Spleen (tissue), 11 donors: ENCODE results near the gene WDR35. TPM values are rescaled to one million over a fixed set of nuclear protein-coding genes. Genes with fewer than 3 reads are reported as not detected.

Source experiments
- DNase-seq: peaks from one replicate; pipeline ENCODE4 v3.0.0-alpha.2; 2020
- H3K27ac ChIP-seq, 8 donors: fragments of 200-600 bp; sonication (generic) in 7 of 8; 1 replicate in 4 of 8; 2 replicates in 4 of 8; pipeline versions ENCODE4 v1.5.0 to v1.8.0; 2016 to 2021; ENCODE audit warnings: inconsistent platforms in 4 of 8, mild to moderate bottlenecking in 4 of 8, moderate library complexity in 1 of 8
- H3K27me3 ChIP-seq, 7 donors: fragments of 200-600 bp; sonication (generic) in 6 of 7; replicated peaks in 1 of 7; 1 replicate in 4 of 7; 2 replicates in 3 of 7; pipeline versions ENCODE4 v1.5.0 to v1.8.0; 2016 to 2021; ENCODE audit warnings: inconsistent platforms in 3 of 7, mild to moderate bottlenecking in 1 of 7
- H3K36me3 ChIP-seq, 6 donors: fragments of 200-600 bp; sonication (generic) in 5 of 6; 1 replicate in 4 of 6; 2 replicates in 2 of 6; pipeline versions ENCODE4 v1.5.0 to v1.8.0; 2016 to 2021; ENCODE audit warnings: inconsistent platforms in 2 of 6
- H3K4me1 ChIP-seq, 6 donors: fragments of 200-600 bp; sonication (generic) in 5 of 6; 1 replicate in 3 of 6; 2 replicates in 3 of 6; pipeline versions ENCODE4 v1.5.0 to v1.8.0; 2016 to 2021; ENCODE audit warnings: inconsistent platforms in 3 of 6
- H3K4me3 ChIP-seq, 8 donors: fragments of 200-600 bp; sonication (generic) in 7 of 8; 1 replicate in 4 of 8; 2 replicates in 4 of 8; pipeline versions ENCODE4 v1.5.0 to v1.8.0; 2016 to 2021; ENCODE audit warnings: inconsistent platforms in 4 of 8, mild to moderate bottlenecking in 4 of 8, moderate library complexity in 2 of 8
- H3K9me3 ChIP-seq, 8 donors: fragments of 200-600 bp; sonication (generic) in 7 of 8; 1 replicate in 4 of 8; 2 replicates in 4 of 8; pipeline versions ENCODE4 v1.5.0 to v1.8.0; 2016 to 2021; ENCODE audit warnings: inconsistent platforms in 4 of 8
- POLR2A ChIP-seq, 3 donors: fragments of 450-650 bp; IDR thresholded peaks; one replicate each; pipeline ENCODE4 v1.5.1; 2017; ENCODE audit warnings: antibody characterized with exemption in 3 of 3, mild to moderate bottlenecking in 1 of 3
- POLR2AphosphoS5 ChIP-seq, 3 donors: sonication (generic); formaldehyde crosslinking; IDR thresholded peaks; one replicate each; pipeline ENCODE4 v1.5.1; 2017; ENCODE audit warnings: antibody characterized with exemption in 3 of 3
- WGBS, 5 donors: extraction: QIAGEN DNeasy Blood & Tissue Kit in 3 of 5; methylation state at CpG; one replicate each; pipeline versions ENCODE4 v1.1.5 to v1.1.7; 2013 to 2018; 5-methylcytosine and 5-hydroxymethylcytosine counted together
- intact Hi-C: fragments of 100-400 bp; cut with DNase I; formaldehyde crosslinking; loops from one replicate; pipeline ENCODE4 v1.15.0; 2023; ENCODE audit warnings: low total_unique reads
- polyA plus RNA-seq, 3 donors: library from polyadenylated mRNA; stranded (reverse); fragments of 200-250 nt; gene quantifications; one replicate each; pipeline ENCODE4 v1.2.1, GENCODE V29; 2013
- total RNA-seq, 7 donors: library from RNA; depleted of rRNA in 3 of 7; stranded (reverse); fragments of >200 nt in 3 of 7; fragmentation: NEBNext Ultra II Directional in 4 of 7; extraction: Animal tissue kit (Norgen Biotek cat#: 25700) in 4 of 7; gene quantifications; one replicate each; pipeline versions ENCODE4 v1.1.0 to v1.2.1, GENCODE V29; 2016 to 2021
- TF ChIP-seq, protein P1 (sequence below), 11 experiments: fragments of 200-600 bp in 7 of 11; fragments of 450-650 bp in 4 of 11; sonication (generic) in 4 of 11; IDR thresholded peaks in 8 of 11; conservative IDR thresholded peaks in 3 of 11; 1 replicate in 7 of 11; 2 replicates in 4 of 11; pipeline versions ENCODE4 v1.4.0 to v1.8.0; 2016 to 2021; ENCODE audit warnings: antibody characterized with exemption in 11 of 11, inconsistent platforms in 4 of 11, mild to moderate bottlenecking in 1 of 11
- donor health status: healthy with polysubstance abuse.
- donor health status: DM: no; HTN: no; CAD: no; lungs with moderate emphysema.
- donor health status: DM: no; HTN: no; CAD: no.
- donor health status: Bipolar disorder and iron deficiency.
- donor health status: healthy.
- donor health status: DM: no; HTN: no; CAD: no.
- donor health status: DM: yes; HTN: yes; CAD: no.

The WDR35 gene
- total and polyA plus RNA-seq, 10 donors: 1.7 to 5.3 (median 3.8) TPM

DNA sequence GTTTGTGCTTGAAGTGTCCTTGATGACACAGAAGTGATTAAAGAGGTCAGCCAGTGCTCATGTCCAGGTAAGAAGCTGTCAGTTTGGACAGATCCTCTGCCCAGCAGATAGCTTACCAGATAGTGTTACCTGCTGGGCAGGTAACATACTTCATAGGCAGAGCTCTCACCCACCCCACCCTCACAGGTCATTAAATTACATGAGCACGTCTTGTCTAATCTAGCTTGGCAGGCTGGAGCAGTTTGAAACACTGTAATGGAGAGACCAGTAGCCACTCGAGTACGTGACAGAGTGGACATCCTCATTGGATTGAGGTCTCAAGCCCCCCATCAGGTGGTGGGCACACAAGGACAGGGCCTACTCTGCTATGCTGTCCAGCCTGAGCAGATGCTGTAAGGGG is 115.2 kb downstream of the WDR35 start:
- Histone ChIP-seq H3K9me3 (no peaks in the 10 kb centered on the region), H3K36me3 (peaks cover 0 to 24% (median 0%) of the 10 kb centered on the region in 6 donors), H3K27me3 (no peaks in the 10 kb centered on the region), H3K4me1 (peaks cover 0 to 5% (median 0%) of the 10 kb centered on the region in 6 donors), H3K27ac (no peak overlapping the region), H3K4me3 (no peak overlapping the region)
- WGBS, 5 donors: 95 to 100% (median 97%) methylated on average over 3 of the region's 3 CpGs
- TF ChIP-seq POLR2AphosphoS5 (IDR thresholded peaks at IDR 0.05) (no peak), POLR2A (IDR thresholded peaks at IDR 0.05) (no peak)
- TF ChIP-seq, protein P1, sequence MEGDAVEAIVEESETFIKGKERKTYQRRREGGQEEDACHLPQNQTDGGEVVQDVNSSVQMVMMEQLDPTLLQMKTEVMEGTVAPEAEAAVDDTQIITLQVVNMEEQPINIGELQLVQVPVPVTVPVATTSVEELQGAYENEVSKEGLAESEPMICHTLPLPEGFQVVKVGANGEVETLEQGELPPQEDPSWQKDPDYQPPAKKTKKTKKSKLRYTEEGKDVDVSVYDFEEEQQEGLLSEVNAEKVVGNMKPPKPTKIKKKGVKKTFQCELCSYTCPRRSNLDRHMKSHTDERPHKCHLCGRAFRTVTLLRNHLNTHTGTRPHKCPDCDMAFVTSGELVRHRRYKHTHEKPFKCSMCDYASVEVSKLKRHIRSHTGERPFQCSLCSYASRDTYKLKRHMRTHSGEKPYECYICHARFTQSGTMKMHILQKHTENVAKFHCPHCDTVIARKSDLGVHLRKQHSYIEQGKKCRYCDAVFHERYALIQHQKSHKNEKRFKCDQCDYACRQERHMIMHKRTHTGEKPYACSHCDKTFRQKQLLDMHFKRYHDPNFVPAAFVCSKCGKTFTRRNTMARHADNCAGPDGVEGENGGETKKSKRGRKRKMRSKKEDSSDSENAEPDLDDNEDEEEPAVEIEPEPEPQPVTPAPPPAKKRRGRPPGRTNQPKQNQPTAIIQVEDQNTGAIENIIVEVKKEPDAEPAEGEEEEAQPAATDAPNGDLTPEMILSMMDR (IDR thresholded peaks at IDR 0.05 in 8 of 11, conservative IDR thresholded peaks at IDR 0.05 in 3 of 11): no peak
- no peak for DNase-seq
- intact Hi-C loops: no loop called here

DNA sequence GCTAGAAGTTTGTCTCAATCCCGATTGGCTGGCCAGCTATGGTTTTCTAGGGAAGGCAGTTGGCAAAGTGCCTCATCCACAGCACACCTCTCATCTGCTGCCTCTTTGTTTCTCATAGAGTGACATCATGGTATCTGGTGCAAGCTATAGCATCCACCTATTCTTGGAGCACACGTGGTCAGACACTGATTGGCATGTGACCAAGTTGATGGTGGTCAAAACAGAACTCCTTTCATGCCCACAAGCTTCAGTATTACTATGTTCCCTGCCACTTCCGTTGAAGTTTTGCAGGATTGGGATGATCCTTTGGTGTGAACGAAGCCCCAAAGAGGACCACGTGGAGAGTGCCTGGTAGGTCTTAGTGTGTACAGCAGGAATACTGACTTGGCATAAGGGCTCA is 116.9 kb downstream of the WDR35 start:
- DNase-seq: no peak
- 85 to 90% (median 87%) methylated on average over 5 of the region's 5 CpGs for WGBS, 5 donors
- no peak for TF ChIP-seq POLR2A (IDR thresholded peaks at IDR 0.05)
- TF ChIP-seq POLR2AphosphoS5 (IDR thresholded peaks at IDR 0.05): no peak
- TF ChIP-seq, protein P1 (IDR thresholded peaks at IDR 0.05 in 8 of 11, conservative IDR thresholded peaks at IDR 0.05 in 3 of 11): no peak

DNA sequence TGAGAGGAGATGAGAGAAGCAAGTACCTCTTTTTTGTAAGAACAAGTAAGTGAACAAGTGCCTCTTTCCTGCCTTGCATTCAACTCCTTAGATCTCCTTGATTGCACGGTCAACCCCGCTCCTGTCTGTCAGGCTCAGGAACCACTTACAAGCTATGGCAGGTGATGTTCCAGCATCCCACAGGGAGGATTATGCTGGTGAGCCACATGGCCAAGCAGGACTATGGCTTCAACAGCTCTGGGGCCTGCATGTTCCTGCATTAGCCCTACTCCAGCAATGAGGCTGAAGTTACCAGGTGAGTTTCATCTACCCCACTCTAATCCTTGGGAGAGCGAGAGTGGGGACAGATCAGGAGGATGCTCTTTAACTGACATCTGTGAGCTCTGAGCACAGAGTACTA is 117.6 kb downstream of the WDR35 start:
- H3K27ac ChIP-seq: no peak overlapping the region
- peaks cover 3 to 25% (median 16%) of the 10 kb centered on the region in 6 donors for H3K4me1 ChIP-seq
- peaks cover 0 to 12% (median 0%) of the 10 kb centered on the region in 7 donors for H3K27me3 ChIP-seq
- intact Hi-C loops: no loop called here
- DNase-seq: peak; percentile 28
- H3K36me3 ChIP-seq: peaks cover 0 to 24% (median 0%) of the 10 kb centered on the region in 6 donors
- TF ChIP-seq, protein P1 (IDR thresholded peaks at IDR 0.05 in 8 of 11, conservative IDR thresholded peaks at IDR 0.05 in 3 of 11): no peak
- TF ChIP-seq POLR2A (IDR thresholded peaks at IDR 0.05) (no peak), POLR2AphosphoS5 (IDR thresholded peaks at IDR 0.05) (no peak)
- WGBS, 5 donors: 78 to 91% (median 79%) methylated on average over 3 of the region's 3 CpGs
- H3K9me3 ChIP-seq: no peaks in the 10 kb centered on the region
- no peak overlapping the region for H3K4me3 ChIP-seq

More for the DNA sequence above, 116.9 kb downstream of the WDR35 start:
- intact Hi-C loops: no loop called here
- Histone ChIP-seq H3K27me3 (peaks cover 0 to 12% (median 0%) of the 10 kb centered on the region in 7 donors), H3K9me3 (no peaks in the 10 kb centered on the region), H3K4me1 (peaks cover 3 to 22% (median 15%) of the 10 kb centered on the region in 6 donors), H3K4me3 (no peak overlapping the region), H3K36me3 (peaks cover 0 to 24% (median 0%) of the 10 kb centered on the region in 6 donors), H3K27ac (no peak overlapping the region)

DNA sequence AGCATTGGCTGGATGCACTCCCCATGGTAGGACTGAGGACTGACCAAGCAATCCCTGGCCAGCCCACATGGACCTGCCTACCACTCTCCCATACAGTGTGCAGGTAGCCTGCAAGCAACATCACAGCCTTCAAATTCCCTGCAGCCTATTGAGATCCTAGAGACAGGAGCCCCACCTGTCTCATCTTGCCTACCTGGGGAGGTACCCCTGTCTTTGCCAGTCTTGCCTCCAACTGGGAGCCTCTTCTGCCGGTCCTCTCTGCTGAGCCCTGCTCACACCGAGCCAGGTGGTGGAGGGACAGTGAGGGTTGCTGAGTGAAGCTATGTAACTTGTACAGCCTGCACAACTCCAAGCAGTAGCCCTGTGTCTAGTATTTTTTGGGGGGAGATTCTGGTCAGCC is 118.1 kb downstream of the WDR35 start:
- Histone ChIP-seq H3K36me3 (peaks cover 0 to 22% (median 0%) of the 10 kb centered on the region in 6 donors), H3K9me3 (no peaks in the 10 kb centered on the region), H3K27me3 (peaks cover 0 to 12% (median 0%) of the 10 kb centered on the region in 7 donors), H3K27ac (no peak overlapping the region), H3K4me3 (no peak overlapping the region), H3K4me1 (peaks cover 3 to 25% (median 16%) of the 10 kb centered on the region in 6 donors)
- TF ChIP-seq, protein P1 (IDR thresholded peaks at IDR 0.05 in 8 of 11, conservative IDR thresholded peaks at IDR 0.05 in 3 of 11): no peak
- TF ChIP-seq POLR2A (IDR thresholded peaks at IDR 0.05) (no peak), POLR2AphosphoS5 (IDR thresholded peaks at IDR 0.05) (no peak)
- intact Hi-C loops: no loop called here
- DNase-seq: peak; percentile 54
- WGBS, 5 donors: 80 to 100% (median 95%) methylated on average over 2 of the region's 2 CpGs
